Stimulated activated CD8-positive, alpha-beta memory T cell treated with anti-CD3 and anti-CD28 coated beads, Interleukin-7, amount 100 ng/mL, for 4 hours (primary cell): ENCODE data around the gene OR7G1.
A peak's percentile ranks its signal among the peaks of the same experiment; 100 is the strongest.

Experiments
- DNase-seq, 2 donors: peaks; one replicate each; pipeline ENCODE4 v3.0.0-alpha.2; 2020; ENCODE audit warnings: low read depth in 2 of 2

Gene OR7G1, protein sequence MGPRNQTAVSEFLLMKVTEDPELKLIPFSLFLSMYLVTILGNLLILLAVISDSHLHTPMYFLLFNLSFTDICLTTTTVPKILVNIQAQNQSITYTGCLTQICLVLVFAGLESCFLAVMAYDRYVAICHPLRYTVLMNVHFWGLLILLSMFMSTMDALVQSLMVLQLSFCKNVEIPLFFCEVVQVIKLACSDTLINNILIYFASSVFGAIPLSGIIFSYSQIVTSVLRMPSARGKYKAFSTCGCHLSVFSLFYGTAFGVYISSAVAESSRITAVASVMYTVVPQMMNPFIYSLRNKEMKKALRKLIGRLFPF

DNA sequence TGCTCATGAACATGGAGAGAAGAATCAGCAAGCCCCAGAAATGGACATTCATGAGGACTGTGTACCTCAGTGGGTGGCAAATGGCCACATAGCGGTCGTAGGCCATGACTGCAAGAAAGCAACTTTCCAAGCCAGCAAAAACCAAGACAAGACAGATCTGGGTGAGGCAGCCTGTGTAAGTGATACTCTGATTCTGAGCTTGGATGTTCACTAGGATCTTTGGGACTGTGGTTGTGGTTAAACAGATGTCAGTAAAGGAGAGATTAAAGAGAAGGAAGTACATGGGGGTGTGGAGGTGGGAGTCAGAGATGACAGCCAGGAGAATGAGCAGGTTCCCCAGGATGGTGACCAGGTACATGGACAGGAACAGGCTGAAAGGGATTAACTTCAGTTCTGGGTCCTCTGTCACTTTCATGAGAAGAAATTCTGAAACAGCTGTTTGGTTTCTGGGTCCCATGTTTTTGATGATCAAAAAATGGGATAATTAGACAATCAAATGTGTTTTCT is at the start of gene OR7G1:
Gene OR7G1, minus strand, starts transcription at position 457 of the 507 bp plus-strand sequence. Its CDS starts 0 bp downstream, at position 457.
- DNase-seq: no peak

- DNase-seq: no peak
Observed at GRCh38 chr19:9165261-9165660, 49.7 kb upstream of the OR7G1 start.

- no peak for DNase-seq
Observed at GRCh38 chr19:9161427-9161826, 45.9 kb upstream of the OR7G1 start.

DNA sequence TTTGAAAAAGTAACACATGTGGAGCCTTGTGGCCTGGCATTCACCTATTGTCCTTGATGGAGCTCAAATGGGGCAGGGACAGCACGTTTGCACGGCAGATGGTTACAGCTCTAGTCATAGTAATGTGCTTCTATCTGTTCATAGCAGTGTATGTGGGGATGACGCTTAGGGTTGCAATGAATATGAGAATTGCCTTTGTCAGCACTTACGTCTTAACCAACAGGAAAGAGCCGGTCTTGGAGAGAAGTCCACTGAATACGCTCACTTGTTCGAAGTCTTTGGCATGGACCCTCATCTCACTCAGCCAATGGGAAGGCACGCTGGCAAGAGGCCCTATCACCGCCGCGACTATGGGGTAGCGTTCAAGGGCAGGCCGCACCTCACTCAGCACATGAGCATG is 44.3 kb upstream of the OR7G1 start:
- no peak for DNase-seq

GRCh38 chr19:9156304-9156703 is 40.7 kb upstream of the OR7G1 start:
- no peak for DNase-seq

- no peak for DNase-seq
Observed at GRCh38 chr19:9155591-9155990, 40.0 kb upstream of the OR7G1 start.

DNA sequence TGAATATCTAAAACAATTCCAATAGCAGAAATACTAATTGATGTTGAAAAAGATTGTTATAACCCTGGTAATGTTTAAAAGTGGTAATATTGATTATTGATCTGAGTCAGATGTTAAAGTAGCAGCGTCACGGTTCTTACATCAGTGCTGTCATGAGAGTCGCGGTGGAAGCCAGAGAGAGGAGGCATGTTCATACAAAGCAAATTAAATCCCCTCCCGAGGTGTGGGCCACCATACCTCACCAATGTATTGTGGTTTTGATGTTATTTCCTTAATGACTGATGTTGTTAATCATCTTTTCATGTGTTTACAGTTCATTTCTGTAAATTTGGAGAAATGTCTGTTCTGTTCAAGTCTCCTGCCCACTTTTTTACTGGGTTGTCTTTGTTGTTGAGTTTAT is 35.8 kb upstream of the OR7G1 start:
- no peak for DNase-seq

- no peak for DNase-seq
Observed at GRCh38 chr19:9150650-9151049, 35.1 kb upstream of the OR7G1 start.

DNA sequence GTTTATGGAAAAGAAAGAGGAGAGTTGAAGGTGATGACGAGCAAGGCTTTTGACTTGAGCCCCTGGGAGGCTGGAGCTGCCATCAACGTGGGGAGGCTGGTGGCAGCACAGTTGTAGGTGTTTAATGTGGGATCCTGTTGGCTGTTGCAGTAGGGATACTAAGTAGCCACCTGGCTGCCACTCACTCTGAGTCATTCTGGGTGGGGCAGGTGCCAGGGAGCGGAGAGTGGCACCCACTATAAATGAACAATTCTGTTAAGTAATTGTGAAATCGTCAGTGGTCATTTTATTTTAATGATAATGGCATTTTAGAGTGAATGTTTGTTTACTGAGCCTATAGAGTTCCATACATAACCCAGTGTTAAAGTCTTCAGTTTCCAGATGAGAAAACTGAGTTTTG is 34.4 kb upstream of the OR7G1 start:
- no peak for DNase-seq

DNA sequence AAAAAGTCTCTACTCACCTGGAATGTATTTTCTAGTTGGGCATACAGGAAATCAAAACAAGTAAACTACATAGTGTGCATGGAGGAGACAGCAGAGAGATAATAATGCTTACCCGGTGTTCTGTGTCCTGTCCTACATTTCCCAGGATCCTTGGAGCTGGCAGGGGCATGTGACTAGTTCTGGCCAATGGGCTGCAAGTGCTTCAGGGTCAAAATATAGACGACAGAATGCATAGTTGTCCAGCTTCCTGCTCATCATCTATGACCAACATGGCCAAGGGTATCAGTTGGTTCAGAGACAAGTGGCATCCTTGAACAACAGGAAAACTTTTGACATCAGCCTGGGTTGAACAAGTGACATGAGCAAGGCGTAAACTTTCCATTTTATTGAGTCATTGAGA is 33.1 kb upstream of the OR7G1 start:
- no peak for DNase-seq

DNA sequence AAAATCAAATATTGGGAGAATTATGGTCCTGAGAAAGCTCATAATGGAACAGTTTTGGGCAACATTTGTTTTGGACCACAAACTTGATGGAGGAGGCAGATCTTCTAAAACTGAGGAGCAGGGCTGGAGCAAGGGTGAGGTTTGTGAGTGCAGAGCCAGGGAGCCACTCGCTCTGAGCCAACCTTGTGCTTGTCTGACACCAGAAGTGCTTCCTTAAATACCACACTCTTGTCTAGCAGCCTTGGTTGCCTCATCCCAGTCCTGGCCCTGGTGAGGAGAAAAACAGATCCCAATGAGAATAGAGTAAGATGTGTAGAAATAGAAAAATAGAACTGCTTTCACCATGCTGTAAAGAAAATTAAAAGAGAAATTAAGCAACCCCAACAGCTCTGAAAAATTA is 31.3 kb upstream of the OR7G1 start:
- DNase-seq: no peak

DNA sequence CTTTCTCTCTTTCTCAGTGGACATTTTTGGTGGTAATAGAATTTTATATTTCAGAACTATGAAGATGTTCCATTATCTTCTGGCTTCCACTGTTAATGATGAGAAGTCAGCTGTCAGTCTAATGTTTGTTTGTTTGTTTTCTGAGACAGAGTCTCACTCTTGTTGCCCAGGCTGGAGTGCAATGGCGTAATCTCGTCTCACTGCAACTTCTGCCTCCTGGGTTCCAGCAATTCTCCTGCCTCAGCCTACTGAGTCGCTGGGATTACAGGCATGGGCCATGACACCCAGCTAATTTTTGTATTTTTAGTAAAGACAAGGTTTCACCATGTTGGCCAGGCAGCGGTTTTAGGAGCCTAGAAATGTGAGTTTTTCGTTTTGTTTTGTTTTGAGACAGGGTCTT is 29.4 kb upstream of the OR7G1 start:
- no peak for DNase-seq

- peak; percentile 78 to 87 for DNase-seq
Observed at GRCh38 chr19:9140159-9140874, 24.8 kb upstream of the OR7G1 start, which contains the start of gene ZNF317. ZNF317 (plus strand) TSS chr19:9140397; CDS start chr19:9156017, 15,620 bp downstream.

- no peak for DNase-seq
Observed at GRCh38 chr19:9139609-9140158, 24.1 kb upstream of the OR7G1 start.

- DNase-seq: no peak
Observed at GRCh38 chr19:9132422-9132821, 16.9 kb upstream of the OR7G1 start.

DNA sequence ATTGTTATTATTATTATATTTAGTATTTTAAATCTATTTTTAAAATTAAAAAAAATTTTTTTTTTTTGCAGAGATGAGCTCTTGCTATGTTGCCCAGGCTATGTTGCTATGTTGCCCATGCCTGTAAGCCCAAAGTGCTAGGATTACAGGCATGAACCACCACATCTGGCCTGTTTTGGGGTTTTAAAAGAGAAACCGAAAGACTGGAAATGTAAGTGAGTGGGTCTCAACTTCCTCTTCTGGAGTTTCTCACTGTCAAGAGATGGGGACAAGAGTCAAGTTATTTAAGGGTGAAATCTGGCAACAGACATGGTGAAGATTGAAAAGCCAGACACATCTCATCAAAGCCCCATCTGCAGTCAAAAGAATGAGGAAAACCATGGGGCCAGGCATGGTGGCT is 15.4 kb upstream of the OR7G1 start:
- no peak for DNase-seq

GRCh38 chr19:9128171-9128570 is 12.6 kb upstream of the OR7G1 start:
- DNase-seq: no peak

GRCh38 chr19:9126900-9127405 is 11.4 kb upstream of the OR7G1 start, which contains the start of gene OR7G3:
OR7G3 (minus strand) TSS chr19:9126950; CDS start chr19:9126950, 0 bp downstream.
- DNase-seq: no peak

- no peak for DNase-seq
Observed at GRCh38 chr19:9116547-9116946, 984 bp upstream of the OR7G1 start.

GRCh38 chr19:9109959-9110358 is 5.6 kb downstream of the OR7G1 start:
- DNase-seq: no peak

GRCh38 chr19:9107375-9107774 is 8.2 kb downstream of the OR7G1 start, which contains the start of gene OR7G2:
OR7G2 (minus strand) TSS chr19:9107475; CDS start chr19:9103243, 4,232 bp downstream.
- DNase-seq: no peak

GRCh38 chr19:9086761-9087160 is 28.8 kb downstream of the OR7G1 start, which contains the start of gene OR1M1:
OR1M1 (plus strand) TSS chr19:9087061; CDS start chr19:9093245, 6,184 bp downstream.
- DNase-seq: no peak
